ENCODE measurements around the gene CCR9.

Gene CCR9

DNA sequence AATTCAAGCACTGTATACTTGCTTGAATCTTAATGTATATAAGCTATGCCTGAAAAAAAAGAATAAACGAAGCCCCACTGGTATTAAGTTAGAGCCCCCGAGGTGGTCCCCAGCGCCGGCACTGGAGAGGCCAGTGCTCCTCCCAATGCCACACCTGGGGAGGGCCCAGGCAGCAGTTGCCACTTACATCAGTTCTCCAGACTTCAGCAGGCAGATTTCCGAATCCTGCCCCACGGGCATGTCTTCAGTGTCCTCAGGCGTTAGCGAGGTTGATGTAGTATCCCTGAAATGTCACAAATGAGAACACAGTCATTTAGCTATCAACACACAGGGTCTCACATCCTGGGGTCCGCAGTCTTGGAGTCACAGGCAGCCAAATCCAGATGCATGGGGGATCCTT is 49.9 kb downstream of the CCR9 start:
- DNase-seq (ENCODE audit: low spot score): no peak

DNA sequence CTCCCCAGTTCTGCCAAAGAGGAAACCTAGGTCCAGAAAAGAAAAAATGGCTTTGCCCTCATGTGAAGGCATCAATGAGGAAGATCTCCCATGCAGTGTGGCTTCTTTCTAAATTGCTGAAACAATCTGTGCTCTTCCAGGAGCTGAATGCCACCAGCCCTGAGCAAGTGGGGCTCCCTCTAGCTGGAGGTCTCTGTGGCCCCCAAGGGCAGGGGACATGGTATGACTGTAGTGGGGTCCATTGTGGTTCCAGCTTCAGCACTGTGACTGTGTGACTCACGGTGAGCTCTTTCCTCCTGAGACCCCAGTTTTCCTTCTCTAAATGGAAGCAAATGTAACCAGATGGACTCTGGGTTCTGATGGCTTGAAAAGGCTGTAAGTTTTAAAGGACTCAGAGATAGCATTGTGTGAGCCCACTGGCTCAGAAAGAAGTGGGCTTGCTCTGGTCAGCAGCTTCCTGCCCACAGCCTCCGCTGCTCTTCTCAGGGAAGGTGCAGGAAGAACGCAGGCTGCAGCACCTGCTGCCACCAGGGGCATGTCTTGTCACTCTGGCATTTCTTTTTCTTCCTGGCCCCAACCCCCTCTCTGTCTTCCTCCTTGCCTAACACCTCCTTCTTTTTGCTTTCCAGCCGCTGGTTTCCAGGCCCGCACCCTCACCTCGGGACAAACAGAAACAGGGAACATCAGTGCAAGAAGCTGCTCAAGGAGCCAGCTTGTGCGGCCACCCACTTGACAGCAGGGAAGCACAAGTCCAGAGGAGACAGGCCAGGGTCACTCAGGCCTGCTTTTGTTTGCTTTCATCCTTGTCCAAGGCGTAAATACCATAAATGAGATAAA is 51.1 kb downstream of the CCR9 start:
- no peak for DNase-seq (ENCODE audit: low spot score)

DNA sequence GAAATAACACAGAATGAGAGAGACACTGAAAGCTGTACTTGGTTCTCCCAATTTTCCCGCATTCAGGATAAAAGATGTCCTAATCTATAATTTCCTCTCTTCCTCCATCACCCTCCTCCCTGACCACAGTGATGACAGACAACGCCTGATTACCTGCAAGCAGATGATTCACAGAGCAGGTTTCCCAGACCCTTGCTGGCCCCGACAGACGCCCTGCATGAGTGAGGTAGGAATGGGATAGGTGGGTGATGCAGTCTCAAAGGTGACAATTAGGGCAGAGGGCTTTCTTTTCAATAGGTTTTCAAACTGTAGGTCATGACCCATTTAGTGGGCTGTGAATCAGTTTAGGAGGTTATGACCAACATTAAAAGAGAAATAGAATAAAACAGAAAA is 51.7 kb downstream of the CCR9 start:
- DNase-seq (ENCODE audit: low spot score): no peak

DNA sequence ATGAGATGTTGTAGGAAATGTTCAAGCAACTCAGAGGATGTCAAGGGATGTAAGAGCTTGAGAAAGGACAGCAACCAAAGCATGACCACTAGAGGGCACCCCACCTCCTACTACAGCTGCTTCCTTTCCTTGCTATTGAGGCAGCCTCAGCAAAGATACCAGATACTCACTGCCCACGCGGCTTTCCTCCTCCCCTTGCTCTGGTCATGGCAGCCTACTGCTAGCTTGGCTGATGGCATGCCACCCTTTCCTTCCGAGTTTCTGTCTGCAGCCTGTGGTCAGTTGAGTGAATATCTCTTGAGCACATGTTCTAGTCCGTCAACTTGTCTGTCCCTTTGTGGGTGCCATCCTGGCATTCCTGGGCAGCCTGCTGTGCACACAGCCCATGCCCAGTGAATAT is 52.5 kb downstream of the CCR9 start:
- DNase-seq (ENCODE audit: low spot score): peak; percentile 85

DNA sequence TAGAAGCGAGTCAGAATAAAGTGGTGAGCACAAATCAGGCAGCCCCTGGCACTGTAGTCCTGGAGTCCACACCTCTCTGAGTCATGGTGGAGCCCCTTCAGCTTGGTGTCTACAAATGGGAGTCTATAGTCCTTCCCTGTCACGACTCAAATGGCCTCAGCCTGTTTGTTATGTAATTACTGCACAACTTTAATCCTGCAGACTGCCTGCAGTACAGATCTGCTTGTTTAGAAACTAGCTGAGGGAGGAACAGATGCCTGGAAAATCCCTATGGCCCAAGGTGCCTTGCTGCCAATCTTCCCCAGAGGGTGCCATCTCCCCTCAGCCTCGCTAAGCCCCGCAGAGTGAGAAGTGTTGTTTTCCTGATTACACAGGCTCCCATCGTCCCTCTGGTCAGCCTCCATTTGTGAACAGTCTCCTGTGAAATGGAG is 53.0 kb downstream of the CCR9 start:
- DNase-seq (ENCODE audit: low spot score): peak; percentile 11

DNA sequence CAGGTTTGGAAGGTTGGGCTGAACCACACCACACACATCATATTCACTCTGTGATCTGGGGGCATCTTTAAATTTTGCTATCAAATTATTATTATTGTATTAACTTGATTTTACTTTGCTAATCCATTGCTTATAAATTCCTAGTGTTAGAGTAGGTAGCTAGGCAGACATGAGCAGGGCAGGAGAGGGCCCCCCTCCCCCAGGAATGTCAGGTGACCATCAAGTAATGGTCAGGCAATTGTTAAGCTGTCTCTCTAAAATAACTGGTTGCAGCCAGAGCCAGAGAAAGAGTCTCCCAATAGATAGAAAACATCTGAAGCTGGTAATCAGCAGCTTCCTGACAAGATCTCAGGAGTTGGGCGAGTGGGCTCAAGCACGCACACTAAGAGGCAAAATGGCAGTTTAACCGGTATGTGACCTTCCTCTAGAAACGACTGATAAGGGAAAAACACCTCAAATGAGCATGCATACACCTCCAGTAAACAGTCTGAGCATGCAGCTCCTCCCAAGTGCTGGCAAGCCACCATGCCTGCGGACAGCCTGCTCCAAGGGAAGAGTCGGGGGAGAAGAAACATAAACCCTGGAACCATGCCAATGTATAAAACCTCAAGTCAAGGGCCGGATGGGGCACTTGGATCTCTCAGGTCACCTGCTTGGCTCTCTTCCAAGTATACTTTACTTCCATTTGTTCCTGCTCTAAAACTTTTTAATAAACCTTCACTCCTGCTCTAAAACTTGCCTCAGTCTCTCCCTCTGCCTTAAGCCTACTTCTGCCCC is 53.8 kb downstream of the CCR9 start:
- no peak for DNase-seq (ENCODE audit: low spot score)

DNA sequence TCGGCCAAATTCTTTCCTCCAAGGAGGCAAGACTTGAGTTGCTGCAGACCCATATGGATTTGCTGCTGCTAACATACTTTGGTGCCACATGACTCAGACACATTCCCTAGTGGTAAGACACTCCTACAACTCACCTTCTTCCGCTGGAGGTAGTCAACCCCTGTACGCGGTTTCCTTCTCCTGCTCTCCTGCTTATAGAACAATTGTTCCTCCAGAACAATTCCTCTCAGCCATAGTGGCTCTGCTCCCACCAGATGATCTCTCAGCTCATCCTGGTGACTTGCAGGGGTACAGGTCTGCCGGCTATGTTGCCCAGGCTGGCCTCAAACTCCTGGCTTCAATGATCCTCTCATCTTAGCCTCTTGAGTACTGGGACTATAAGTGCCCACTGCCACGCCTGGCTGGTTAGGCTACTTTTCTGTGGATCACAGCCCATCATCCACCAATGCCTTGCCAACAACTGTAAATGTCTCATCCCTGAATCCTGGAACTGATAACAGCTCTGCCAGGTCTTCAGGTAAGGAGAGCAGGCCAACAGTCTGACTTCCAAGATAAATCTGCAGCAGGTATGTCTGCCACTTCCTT is 54.5 kb downstream of the CCR9 start:
- DNase-seq (ENCODE audit: low spot score): peak; percentile 42

DNA sequence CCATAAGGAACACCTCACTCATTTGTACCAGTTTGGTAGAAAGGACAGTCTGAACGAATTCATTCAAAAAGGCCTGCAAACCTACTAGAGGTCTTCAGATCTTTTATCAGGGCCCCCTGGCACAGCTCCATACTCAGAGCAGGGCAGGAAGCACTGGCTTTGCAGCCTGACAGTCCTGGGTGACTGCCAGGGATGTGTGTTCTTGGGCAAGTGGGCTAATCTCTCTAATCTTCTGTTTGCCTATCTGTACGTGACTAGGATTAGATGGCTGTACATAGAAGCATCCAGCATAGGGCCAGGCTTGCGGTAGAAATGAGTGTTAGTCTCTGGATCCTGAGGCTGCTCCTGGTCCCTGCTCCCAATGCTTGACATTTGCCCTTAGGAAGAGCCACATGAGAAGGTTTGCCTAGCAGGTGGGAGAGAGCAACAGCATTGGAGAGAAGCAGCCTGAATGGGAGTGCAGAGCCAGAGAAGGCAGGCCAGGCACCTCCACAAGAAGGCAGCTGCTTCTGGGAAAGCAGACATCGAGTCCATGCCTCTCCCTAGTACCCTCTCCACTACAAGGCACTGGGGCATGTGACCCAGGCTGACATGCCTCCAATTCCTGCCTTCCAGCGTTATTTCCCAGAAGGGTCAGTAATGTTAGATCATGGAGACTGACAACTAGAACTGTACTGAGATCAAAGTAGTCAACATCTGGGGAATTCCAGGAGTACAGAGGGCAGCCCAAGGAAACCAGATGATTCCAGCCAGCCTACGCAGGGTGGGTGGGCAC is 55.9 kb downstream of the CCR9 start:
- no peak for DNase-seq (ENCODE audit: low spot score)

DNA sequence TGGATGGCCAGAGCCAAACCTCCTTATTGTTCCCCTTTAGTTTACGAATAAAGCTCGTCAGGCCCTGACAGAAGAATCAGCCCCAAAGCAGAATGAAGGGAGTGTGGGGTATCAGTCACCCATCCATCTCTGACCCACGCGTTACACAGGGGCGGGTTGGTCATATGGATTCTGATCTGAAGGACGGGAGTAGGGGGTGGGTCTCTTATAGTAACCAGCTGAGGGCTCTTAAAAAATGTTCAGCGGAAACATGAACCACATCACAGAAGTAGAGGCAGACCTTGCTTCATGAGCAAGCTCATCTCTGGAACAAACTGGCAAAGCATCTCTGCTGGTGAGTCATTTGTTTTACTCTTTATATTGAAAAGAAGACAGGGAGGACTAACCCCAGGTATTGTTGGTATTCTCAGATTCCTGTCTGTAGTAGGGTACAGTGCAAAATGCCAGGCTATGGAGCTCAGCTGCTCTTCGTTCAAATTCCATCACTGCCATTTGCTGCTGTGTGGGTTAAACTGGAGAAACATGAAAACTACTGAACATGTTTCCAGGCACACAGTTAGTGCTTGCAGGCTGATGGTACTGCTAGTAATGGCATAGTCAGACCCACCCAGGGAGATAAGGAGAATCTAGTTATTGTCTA is 57.0 kb downstream of the CCR9 start, which contains the start of gene CXCR6:
CXCR6 (plus strand) TSS at position 258 of the 640 bp plus-strand sequence. CDS start 3,018 bp downstream, outside the sequence.
- no peak for DNase-seq (ENCODE audit: low spot score)

DNA sequence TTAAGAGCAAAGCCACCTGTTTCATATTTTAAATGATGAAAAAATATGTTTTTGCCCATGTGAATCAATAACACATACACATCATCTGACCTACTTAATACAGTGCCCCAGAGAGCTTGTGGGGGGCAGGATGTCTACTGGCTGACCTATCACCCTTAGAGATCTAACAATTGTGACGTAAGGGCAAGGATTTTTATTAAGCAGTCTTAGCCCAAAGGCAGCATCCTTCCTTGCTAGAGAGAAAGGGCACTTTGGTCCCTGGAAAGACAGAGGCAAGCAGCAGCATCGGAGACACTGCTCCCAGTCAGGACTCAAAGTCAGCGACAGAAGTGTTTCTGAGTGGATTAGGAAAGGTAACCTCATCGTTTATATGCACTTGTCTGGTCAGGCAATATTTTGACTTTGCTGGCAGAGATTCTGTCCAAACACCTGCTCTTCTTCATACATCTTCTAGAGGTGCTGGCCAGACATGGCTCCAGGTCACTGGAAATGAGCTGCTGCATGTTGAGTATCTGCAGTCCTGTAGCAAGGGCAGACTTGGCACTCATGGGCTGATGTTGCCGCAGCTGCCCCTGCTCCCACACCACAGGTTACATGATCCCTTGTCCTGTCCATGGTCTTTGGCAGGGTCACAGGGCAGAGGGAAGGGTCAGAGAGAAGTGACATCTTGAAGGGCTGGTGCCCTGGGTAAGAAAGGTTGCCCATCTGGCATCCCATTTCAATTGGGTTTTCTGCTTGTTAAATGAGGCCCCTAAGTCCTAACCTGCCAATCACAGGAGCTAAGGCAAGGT is 58.7 kb downstream of the CCR9 start:
- no peak for DNase-seq (ENCODE audit: low spot score)

DNA sequence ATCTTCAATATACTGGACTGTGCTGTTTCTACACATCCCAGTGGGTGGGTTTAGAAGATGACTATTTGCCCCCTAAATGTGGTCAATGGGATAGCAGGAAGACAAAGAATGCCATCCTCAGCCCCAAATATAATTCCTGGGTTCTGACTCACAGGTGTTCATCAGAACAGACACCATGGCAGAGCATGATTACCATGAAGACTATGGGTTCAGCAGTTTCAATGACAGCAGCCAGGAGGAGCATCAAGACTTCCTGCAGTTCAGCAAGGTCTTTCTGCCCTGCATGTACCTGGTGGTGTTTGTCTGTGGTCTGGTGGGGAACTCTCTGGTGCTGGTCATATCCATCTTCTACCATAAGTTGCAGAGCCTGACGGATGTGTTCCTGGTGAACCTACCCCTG is 60.0 kb downstream of the CCR9 start:
- peak; percentile 11 for DNase-seq (ENCODE audit: low spot score)

DNA sequence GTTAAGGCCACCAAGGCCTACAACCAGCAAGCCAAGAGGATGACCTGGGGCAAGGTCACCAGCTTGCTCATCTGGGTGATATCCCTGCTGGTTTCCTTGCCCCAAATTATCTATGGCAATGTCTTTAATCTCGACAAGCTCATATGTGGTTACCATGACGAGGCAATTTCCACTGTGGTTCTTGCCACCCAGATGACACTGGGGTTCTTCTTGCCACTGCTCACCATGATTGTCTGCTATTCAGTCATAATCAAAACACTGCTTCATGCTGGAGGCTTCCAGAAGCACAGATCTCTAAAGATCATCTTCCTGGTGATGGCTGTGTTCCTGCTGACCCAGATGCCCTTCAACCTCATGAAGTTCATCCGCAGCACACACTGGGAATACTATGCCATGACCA is 60.5 kb downstream of the CCR9 start:
- no peak for DNase-seq (ENCODE audit: low spot score)

DNA sequence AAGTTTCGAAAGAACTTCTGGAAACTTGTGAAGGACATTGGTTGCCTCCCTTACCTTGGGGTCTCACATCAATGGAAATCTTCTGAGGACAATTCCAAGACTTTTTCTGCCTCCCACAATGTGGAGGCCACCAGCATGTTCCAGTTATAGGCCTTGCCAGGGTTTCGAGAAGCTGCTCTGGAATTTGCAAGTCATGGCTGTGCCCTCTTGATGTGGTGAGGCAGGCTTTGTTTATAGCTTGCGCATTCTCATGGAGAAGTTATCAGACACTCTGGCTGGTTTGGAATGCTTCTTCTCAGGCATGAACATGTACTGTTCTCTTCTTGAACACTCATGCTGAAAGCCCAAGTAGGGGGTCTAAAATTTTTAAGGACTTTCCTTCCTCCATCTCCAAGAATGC is 61.0 kb downstream of the CCR9 start:
- no peak for DNase-seq (ENCODE audit: low spot score)

DNA sequence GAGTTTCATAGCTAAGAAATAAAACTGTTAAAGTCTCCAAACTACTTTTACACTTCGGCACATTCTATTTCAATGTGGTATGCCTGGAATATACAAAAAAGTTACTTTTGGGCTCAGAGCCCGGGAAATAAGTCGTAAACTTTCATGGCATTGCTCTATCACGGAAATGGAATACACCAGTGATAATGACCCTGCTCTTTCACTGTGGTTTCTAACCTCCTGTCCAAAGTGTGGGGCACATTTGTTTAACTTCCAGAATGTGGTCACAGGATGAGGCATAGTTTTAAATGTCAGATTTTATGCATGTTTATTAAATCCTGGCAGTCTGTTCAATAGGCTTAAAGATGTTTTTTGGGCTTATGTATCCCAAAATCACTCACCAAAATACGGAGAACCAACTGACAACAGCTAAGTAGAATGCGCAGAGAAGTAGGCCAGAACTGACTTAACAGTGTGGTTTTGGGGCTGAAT is 62.0 kb downstream of the CCR9 start:
- DNase-seq (ENCODE audit: low spot score): no peak

DNA sequence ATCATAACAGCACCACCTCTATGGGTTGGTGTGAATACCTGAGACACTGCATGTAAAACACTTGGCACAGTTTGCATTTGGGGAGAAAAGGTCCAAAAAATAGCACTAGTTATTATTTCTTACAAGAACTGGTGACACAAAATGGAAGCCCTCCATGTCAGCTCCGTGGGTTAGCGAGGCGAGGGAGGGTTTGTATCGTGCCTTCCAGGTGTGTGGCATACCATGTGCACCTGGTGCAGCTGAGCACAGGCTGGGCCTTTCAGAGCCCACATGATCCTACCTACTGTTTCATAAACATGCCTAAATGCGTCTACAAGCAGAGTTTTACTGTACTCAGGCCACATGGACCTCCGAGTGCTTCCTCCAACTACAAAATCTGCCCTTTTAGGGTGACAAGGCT is 62.5 kb downstream of the CCR9 start:
- DNase-seq (ENCODE audit: low spot score): no peak

DNA sequence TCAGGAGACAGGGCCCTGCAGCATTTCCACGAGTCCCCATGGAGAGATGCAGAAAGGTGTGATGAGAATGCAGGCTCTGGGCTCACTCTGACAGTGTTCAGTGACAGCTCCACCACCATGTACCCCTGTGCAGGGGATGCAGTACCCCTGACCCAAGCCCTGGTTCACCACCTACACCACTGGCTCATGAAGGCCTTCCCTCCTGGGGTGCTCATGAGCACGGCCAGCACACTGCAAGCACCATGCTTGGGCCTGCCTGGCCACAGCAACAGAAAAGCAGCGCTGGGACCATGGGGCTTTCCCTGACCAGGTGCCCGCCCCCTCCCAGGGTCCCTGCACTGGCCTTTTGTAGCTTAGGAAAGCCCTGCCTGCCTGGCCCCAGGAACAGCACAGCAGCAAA is 63.1 kb downstream of the CCR9 start:
- DNase-seq (ENCODE audit: low spot score): no peak

DNA sequence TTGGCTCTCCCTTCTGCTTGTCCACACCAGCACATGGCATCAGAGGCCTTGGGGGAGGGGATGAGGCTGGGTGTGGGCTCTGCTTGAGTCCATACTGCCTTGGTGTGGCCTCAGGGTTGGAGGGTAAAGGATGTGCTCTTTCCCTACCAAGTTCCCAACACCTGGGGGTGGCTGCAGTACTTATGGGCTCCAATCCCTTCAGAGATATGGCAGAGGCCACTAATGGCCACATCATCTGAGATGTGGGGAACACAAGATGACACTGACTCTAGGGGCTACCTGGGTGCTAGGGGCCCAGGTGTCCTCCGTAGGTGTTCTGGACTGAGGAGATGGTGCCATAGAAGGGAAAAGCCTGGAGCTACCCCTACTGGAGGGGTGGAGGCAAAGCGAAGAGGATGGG is 63.8 kb downstream of the CCR9 start:
- no peak for DNase-seq (ENCODE audit: low spot score)

DNA sequence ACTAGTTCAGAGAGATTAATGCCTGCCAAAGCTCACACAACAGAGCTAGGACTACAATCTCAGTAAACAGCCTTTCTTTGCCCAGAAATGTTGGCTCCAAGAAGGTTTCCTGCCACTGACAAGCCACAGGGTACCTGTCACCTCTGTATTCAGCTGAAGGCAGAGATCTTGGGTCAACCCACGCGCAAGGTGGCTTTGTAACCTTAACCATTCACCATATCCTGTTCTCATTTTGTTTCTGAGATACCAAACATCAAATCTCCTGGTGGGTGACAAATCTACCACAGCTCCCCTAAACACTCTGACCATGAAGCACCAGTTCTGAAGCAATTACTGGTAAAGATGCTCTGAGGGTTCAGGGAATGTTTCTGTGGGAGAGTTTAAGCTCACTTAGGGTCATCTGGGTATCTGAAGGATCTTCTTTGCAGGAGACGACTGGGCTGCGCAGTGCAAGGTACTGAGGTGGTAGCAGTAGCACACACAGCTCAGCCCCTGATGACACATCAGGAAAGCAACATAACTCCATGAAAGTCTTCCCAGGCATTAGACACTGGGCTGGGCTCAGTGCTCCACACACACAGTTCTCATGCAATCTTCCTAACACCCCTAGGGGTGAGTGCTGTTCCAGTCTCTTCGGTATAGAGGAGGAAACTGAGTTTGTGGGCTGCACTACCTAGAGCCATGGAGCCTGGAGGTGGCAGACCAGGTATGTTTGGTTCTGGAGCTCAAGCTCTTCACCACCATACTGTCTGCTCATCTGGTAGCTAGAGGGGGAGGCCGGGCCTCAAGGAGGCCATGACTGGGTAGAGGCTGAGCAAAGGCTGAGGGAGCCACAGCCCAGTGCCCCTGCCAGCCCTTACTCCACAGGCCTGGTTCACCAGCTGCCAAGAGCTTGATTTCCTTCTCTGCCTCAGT is 64.6 kb downstream of the CCR9 start:
- DNase-seq (ENCODE audit: low spot score): no peak

DNA sequence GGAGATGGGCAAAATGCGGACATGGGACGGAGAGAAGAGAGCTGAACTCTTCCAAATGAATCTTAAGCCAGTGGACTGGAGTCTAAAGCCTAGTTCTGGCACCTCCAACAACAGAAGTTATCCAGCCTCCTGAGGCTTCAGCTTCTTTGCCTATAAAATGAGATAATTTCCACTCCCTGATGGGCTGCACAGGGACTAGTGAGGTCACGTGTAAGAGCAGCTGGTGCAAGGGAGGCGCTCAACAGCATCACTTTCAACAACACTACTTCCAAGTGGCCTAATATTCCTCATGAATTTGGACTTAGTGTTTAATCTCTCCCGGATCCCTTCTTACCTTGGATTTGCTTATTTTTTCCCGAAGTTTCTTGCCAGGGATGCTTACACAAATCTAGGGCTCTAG is 65.6 kb downstream of the CCR9 start:
- DNase-seq (ENCODE audit: low spot score): no peak

DNA sequence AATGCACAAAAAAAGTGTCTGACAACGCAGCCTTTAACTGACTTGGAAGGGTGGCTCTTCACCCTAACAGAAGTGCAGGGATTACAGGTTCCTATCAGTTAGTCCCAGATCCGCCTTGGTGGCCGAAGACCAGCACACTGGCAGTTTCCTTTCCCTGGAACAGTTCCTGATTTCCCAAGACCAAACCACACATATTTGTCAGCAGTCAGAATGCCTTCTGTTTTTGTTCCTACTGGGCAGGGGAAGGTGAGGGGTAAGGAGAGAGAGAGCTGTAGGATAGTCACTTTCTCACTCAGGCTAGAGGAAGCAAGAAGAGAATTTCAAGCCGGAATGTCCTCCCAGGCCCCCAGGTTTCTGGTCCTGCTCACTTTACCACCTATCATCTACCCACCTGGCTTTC is 66.1 kb downstream of the CCR9 start:
- no peak for DNase-seq (ENCODE audit: low spot score)
